ENCODE data around the gene TNFRSF9. TPM values are rescaled to one million over a fixed set of nuclear protein-coding genes. Genes with fewer than 3 reads are reported as not detected.

Gene TNFRSF9
- polyA plus RNA-seq, 2 of the 4 experiments (the other 2 are of a cell fraction): 0.75 to 3.2 TPM

GRCh38 chr1:7948960-7949359, 8.3 kb upstream of the TNFRSF9 start:
- CTCF ChIA-PET: interaction anchor here (0.9 to 1.3 kb wide), 2 partner anchors 26 to 158 kb away, joined by 3 to 4 read pairs; no protein-coding TSS in a partner anchor
- POLR2A ChIA-PET: interaction anchor here (0.9 kb wide), 1 partner anchor 12 kb away, joined by 5 read pairs; the partner anchor contains the start of gene PARK7
- FAIRE-seq: no peak
- H3K4me1 ChIP-seq: no peaks in the 10 kb centered on the region
- DNase-seq (ENCODE audit: low read depth in 1 of 2, low spot score in 1 of 2): no peak
- no peak overlapping the region for H3K4me2 ChIP-seq
- 25% methylated on average over 4 of the region's 5 CpGs for WGBS (ENCODE audit: missing lambda C conversion rate)
- H3K4me3 ChIP-seq: no peak overlapping the region
- TF ChIP-seq RAD21 (conservative IDR thresholded peaks at IDR 0.05 in 1 of 2, IDR thresholded peaks at IDR 0.05 in 1 of 2) (no peak), MAFK (IDR thresholded peaks at IDR 0.05; ENCODE audit: partially characterized antibody) (peak; percentile 58)
- no peak; a peak in 1 of 6 replicates for ATAC-seq
- no peaks in the 10 kb centered on the region for H3K9me3 ChIP-seq
- H3K27ac ChIP-seq: no peak overlapping the region

GRCh38 chr1:7943251-7943650, 2.6 kb upstream of the TNFRSF9 start:
- POLR2A ChIA-PET: no interaction called here
- Histone ChIP-seq H3K9me3 (no peaks in the 10 kb centered on the region), H3K4me2 (no peak overlapping the region), H3K4me1 (peaks cover 24% of the 10 kb centered on the region), H3K4me3 (no peak overlapping the region), H3K27ac (no peak overlapping the region)
- CTCF ChIA-PET: no interaction called here
- TF ChIP-seq HOXA7 (CRISPR knock-in tag; IDR thresholded peaks at IDR 0.05) (no peak), HES2 (IDR thresholded peaks at IDR 0.05) (no peak), POLR2AphosphoS2 (conservative IDR thresholded peaks at IDR 0.05; ENCODE audit: low read length) (no peak), TFCP2L1 (CRISPR knock-in tag; IDR thresholded peaks at IDR 0.05) (no peak), HOXB13 (CRISPR knock-in tag; IDR thresholded peaks at IDR 0.05; ENCODE audit: low read depth) (no peak), EHMT2 (IDR thresholded peaks at IDR 0.05; ENCODE audit: low read depth) (no peak), PHF8 (IDR thresholded peaks at IDR 0.05; ENCODE audit: borderline replicate concordance, low read depth) (no peak), MAX (IDR thresholded peaks at IDR 0.05) (no peak), MYC (IDR thresholded peaks at IDR 0.05; ENCODE audit: borderline replicate concordance, low read length) (no peak), RCOR1 (IDR thresholded peaks at IDR 0.05; ENCODE audit: low read depth, low read length) (no peak), NFE2L2 (conservative IDR thresholded peaks at IDR 0.05; ENCODE audit: low read length) (no peak), BCL3 (IDR thresholded peaks at IDR 0.05) (no peak), ATOH8 (CRISPR knock-in tag; IDR thresholded peaks at IDR 0.05; ENCODE audit: low read depth) (no peak), CBX2 (IDR thresholded peaks at IDR 0.05; ENCODE audit: borderline replicate concordance, low read depth) (no peak), BHLHE40 (IDR thresholded peaks at IDR 0.05; ENCODE audit: low read depth, low read length) (no peak), CBX8 (IDR thresholded peaks at IDR 0.05) (no peak), ZFP36 (IDR thresholded peaks at IDR 0.05; ENCODE audit: borderline replicate concordance, partially characterized antibody) (no peak), HDAC2 (IDR thresholded peaks at IDR 0.05) (no peak), CHD2 (IDR thresholded peaks at IDR 0.05; ENCODE audit: low read length, partially characterized antibody) (no peak), ZSCAN20 (CRISPR knock-in tag; IDR thresholded peaks at IDR 0.05) (no peak)
- WGBS (ENCODE audit: missing lambda C conversion rate): 39% methylated on average over 2 of the region's 2 CpGs
- FAIRE-seq: no peak
- no peak for DNase-seq (ENCODE audit: low read depth in 1 of 2, low spot score in 1 of 2)
- ATAC-seq: no peak

GRCh38 chr1:7942214-7942921, 1.7 kb upstream of the TNFRSF9 start:
- Histone ChIP-seq H3K9me3 (no peaks in the 10 kb centered on the region), H3K27ac (peak overlapping the region in 1 of 2 experiments; percentile 48; a peak in 2 of 6 replicates), H3K4me3 (no peak overlapping the region), H3K4me2 (no peak overlapping the region), H3K4me1 (peaks cover 24% of the 10 kb centered on the region)
- no peak for TF ChIP-seq REST (IDR thresholded peaks at IDR 0.05)
- TF ChIP-seq TP53 (CRISPR knock-in tag; IDR thresholded peaks at IDR 0.05): no peak
- TF ChIP-seq BCL3 (IDR thresholded peaks at IDR 0.05): no peak
- no peak for TF ChIP-seq KDM1A (IDR thresholded peaks at IDR 0.05; ENCODE audit: low read depth)
- no peak for TF ChIP-seq ZNF302 (CRISPR knock-in tag; IDR thresholded peaks at IDR 0.05)
- no peak for TF ChIP-seq CBX8 (IDR thresholded peaks at IDR 0.05)
- CTCF ChIA-PET: no interaction called here
- FAIRE-seq (no peak), ATAC-seq (no peak), DNase-seq (ENCODE audit: low read depth in 1 of 2, low spot score in 1 of 2) (no peak)
- POLR2A ChIA-PET: no interaction called here
- WGBS (ENCODE audit: missing lambda C conversion rate): 94% methylated on average over 38 of the region's 40 CpGs

Measured in A549 (cell line).